ENCODE data around the gene DHX8.

DNA sequence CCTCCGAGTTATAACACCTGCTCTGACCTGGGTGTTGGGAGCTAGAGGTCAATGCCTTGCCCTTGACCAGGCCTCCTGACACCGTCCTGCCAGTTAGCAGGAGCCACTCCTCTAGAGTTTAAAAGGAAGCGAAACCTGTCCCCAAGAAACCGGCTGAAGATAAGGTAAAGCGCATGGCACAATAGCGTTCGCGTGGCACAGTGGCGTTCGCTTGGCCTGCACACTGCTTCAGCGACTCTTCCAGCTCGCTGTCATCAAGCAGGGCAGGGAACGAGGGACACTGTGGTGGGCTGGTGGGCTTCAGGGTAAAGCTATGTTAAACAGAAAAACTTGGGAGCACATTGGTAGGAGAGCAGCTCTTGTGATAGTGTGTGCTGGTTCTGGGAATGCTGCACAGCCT is 90.6 kb downstream of the DHX8 start:
- TF ChIP-seq TAF1 (IDR thresholded peaks at IDR 0.05; ENCODE audit: low read depth, low read length) (no peak), POLR2A (IDR thresholded peaks at IDR 0.05; ENCODE audit: control extremely low read depth in 1 of 2, low read depth in 2 of 2, low read length in 2 of 2) (no peak), POLR2AphosphoS5 (IDR thresholded peaks at IDR 0.05; ENCODE audit: low read depth, low read length) (no peak), CTCF (IDR thresholded peaks at IDR 0.05; ENCODE audit: control extremely low read depth in 1 of 3, insufficient read depth in 1 of 3, low read depth in 1 of 3, low read length in 3 of 3) (no peak), BACH1 (IDR thresholded peaks at IDR 0.05; ENCODE audit: low read length) (no peak), ASH2L (IDR thresholded peaks at IDR 0.05; ENCODE audit: low read length) (no peak), EZH2 (IDR thresholded peaks at IDR 0.05; ENCODE audit: low read depth, low read length, severe bottlenecking) (no peak), BCL11A (IDR thresholded peaks at IDR 0.05; ENCODE audit: low read depth in 2 of 2, low read length in 2 of 2) (no peak), CREB1 (IDR thresholded peaks at IDR 0.05) (no peak), HDAC2 (IDR thresholded peaks at IDR 0.05; ENCODE audit: borderline replicate concordance in 1 of 2, low read depth in 2 of 2, low read length in 2 of 2) (no peak), CBX8 (IDR thresholded peaks at IDR 0.05; ENCODE audit: borderline replicate concordance, low read depth, low read length) (no peak)
- TF ChIP-seq, protein P1, sequence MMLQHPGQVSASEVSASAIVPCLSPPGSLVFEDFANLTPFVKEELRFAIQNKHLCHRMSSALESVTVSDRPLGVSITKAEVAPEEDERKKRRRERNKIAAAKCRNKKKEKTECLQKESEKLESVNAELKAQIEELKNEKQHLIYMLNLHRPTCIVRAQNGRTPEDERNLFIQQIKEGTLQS (IDR thresholded peaks at IDR 0.05; ENCODE audit: insufficient read depth, low read depth, low read length), result no peak

Data from H1 (cell line).